ENCODE data around the gene ATG7.
"Not testable (repeated sequence)": the region's sequence is repeated elsewhere in the genome, so short reads cannot be mapped to it uniquely, and the experiment has no call there.

Gene ATG7

GRCh38 chr3:11576453-11576852 lies 304.3 kb downstream of the ATG7 start:
- DNase-seq = peak in 1 of 2 experiments; percentile 17

DNA sequence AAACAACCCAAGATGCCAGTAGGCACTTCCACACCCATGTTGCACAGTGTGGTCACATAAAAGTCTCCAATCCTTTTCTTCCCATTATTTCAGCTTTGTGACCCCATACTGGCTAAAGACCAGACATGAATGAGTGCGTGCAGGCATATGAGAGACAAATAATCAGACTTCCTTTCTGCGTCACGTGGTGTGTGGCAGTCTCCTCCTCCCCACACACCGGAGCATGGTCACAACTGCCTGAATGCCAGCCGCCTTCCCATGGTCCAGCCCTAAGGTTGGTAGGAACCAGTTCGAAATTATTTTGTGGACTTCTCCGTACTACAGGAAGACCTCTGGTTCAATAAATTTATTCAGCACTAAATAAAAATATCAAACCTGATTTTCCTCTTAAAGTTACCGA lies 306.0 kb downstream of the ATG7 start:
- DNase-seq = no peak

DNA sequence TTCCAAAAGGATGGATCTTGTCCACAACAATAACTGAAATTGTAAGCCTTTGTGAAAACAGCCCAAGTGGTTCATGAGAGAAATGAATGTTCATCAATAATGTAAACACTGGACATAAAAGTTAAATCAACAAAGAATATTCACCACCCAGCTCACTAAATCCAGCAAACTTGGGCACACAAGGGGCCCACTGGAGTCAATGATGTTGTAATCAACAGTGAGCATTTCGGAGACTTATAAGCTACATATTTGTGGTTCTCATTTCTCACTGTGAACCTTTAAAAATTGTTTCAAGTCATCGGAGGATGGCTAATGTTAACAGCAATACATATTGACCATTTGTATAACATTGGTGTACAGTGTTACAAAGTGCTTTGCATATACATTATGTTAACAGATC lies 308.4 kb downstream of the ATG7 start:
- DNase-seq = no peak

DNA sequence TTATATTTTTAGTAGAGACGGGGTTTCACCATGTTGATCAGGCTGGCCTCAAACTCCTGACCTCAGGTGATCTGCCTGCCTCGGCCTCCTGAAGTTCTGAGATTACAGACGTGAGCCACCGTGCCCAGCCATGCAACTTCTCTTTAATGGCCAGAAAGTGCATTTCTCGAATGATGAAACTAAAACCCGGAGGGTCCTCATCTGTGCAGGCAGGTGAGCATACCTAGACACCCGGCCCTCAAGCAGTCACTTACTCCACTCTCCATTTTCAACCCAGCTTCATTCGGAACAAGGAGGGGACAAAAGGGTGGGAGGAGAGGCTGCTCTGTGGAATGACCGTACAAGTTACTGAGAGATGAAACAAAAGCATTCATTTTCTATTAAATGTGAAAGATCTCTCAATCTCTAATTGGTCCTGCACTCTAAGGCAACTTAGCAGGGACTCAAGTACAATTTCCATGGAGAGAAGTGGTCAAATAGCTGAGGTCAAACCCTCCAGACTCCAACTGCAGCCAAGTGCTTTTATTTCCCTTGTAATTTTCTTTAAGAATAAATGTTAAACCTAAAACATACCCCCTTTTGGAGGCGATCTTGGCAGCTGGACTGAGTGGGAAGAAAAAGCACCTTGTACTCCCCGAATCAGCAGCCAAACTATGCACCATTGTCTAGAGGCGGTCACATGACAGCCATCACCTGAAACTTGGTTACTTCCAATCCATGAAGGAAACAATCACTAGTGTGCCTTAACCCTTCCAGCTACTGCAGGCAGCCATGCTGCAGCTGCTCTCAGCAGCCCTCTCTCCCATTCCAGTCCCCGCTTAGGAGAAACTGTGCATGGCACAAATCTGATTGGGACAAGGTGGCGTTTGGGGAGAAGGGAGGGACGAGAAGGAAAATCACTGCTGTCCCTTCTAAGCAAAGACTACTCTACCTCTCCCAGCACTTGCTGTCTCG lies 309.3 kb downstream of the ATG7 start:
- no peak for DNase-seq

GRCh38 chr3:11582191-11582968 lies 310.2 kb downstream of the ATG7 start:
- DNase-seq = no peak

DNA sequence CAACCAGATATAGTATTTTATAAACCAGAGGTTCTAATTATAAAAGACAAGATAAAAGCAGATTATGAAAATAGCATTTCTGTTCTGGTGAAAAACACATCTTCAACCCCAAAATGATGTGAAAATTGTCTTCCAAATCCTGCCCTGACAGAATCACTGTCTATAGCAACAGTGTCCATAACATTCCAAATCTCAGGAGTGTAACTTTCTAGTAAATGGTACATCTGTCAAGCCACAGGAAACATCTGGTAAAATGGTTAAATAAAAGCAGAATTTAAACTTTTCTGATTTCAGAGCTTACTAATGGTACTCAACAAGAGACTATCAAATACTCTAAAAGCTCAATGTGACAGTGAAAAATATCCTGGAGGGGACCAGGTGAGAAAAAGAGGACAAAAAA lies 311.0 kb downstream of the ATG7 start:
- DNase-seq = no peak

DNA sequence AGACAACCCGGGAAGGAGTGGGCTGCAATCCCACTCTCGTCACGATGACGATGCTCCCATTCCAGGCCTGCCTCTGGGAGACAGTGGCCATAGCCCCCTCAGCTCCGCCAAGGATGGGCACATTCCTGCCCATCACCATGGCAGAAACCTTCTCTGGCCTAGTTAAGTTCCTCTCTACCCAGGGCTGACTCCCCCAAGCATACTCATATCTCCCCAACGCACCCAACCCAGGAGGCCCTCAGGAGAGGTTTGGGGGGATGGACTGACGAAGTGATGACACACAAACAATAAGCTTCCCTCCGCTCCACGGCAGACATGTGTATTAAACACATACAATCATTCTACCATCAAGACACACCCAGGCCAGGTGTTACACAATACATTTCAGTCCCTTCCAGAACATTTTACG lies 311.4 kb downstream of the ATG7 start:
- DNase-seq = no peak

- no peak for DNase-seq
Observed at GRCh38 chr3:11584570-11584969, 312.4 kb downstream of the ATG7 start.

DNA sequence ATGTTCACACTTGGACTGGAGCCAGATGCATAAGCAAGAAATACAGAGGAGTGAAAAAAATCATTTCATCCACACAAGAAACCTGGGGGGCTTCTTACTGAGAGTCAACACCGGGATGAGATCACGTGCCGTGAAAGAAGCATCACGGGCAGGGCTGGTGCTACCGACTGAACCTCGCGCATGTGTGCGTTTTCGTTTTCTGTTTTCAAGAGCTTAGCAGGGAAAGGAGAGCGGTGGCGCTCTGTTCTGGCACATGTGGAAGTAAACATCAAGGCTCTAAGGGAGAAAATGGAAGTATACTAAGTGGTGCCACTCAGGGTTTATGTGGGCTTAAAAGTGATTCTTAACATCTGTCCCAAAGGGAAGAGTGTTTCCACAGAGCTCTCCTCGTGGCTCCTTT lies 315.6 kb downstream of the ATG7 start:
- peak in 1 of 2 experiments; percentile 16 for DNase-seq

GRCh38 chr3:11588338-11588737 lies 316.1 kb downstream of the ATG7 start:
- DNase-seq = no peak

DNA sequence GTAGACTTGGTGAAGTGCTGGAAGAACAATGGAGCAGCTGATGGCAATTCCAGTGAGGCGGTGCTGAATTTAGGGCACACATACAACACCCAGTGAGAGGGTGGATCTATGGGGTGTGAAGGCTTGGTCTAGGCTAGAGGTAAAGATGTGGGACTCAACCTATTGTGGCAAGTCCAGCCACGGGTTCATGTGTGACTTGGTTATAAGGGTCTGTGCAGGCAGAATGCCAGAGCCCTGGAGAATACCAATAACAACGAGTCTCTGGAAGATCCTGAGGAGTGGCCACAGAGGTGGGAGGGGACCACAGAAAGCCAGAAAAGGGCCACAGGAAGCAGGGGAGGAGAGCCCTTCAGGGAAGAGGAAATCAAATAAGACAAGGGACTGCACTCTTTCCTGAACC lies 316.6 kb downstream of the ATG7 start:
- DNase-seq = no peak

DNA sequence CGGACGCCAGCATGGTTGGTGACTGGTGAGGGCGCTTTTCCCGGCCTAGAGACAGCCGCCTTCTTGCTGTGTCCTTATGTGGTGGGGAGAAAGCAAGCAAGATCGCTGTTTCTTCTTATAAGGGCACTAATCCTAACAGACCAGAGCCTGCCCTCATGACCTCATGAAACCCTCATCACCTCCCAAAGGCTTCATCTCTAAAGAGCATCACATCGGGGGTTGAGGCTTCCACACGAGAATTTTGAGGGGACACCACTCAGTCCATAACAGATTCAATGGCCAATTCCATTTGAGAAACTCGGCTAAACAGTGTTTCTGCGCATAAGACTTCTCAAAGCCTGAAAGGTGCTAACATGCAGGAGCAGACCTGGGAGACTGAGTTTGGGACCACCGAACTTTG lies 317.5 kb downstream of the ATG7 start:
- no peak for DNase-seq

GRCh38 chr3:11591002-11591355 lies 318.8 kb downstream of the ATG7 start:
- peak in 1 of 2 experiments; percentile 9 for DNase-seq

DNA sequence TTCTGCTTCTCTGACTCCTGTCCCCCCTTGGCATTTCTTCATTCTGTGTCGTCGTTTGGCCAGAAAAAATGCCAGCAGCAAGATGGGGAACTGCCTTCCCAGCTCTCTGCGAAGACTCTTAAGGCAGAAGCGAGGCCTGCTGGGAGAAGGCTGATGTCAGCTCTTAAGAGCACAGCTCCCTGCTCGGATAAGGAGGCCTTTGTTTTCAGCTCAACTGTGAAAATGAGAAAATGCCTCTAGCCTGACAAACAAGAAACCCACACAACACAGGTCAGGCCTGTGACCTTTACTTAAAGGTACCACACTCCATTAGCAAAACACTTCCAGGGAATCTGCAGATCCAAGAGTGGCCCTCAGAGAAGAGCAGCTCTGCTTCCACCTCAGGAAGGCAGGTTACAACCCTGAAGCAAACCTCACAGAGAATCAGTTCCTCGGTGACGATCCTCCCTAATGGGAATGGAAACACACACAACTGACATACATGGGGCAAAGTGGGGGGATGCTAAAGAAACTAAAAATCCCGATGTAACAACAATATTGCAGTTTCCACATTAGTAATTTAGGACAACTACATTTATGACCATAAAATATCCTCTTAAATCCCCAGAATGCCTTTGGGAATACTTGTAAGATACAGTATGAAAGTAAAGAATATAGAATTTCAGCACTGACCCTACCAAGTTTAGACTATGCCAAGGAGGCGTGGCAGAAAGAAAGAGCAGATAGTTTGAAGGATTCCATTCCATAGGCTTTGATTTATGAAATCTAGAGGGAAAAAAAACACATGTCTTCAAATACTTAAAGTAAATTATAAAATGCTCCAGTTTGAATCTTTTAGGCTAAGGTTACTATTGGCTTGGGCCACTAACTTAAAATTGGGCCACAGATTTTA lies 319.4 kb downstream of the ATG7 start:
- DNase-seq = no peak

- no peak for DNase-seq
Observed at GRCh38 chr3:11592445-11593298, 320.5 kb downstream of the ATG7 start.

DNA sequence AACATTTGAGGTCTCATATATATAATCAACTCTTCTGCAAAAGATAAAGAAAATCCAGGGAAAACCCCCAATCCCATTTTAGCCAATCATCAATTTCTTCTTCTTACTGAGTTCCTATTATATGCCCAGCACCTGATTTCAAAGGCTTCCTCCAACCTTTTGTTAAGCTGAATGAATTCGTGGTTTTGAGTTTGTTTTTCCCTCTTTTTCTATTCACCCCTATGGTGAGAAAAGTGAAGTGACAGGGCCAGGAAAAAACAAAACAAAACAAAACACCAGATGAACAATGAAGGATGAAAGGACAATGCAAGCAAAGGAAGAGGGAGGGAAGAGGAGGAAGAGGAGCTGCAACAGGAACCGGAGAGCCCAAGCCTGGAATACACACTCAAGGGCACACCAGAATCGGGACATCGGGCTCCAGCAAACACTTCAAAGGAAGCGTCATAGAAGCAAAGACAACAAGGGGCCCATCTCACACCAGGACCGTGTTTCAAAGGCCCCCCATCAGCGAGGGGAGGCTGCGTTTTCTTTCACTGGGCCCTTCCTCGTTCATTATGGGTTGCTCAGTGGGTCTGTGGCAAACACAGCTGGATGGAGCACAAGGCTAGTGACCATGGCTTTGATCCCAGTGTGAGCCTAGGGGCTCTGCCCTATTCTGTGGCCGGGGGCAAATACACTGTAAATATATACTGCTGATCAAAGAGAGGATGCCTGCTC lies 321.3 kb downstream of the ATG7 start:
- no peak for DNase-seq

GRCh38 chr3:11595024-11595423 lies 322.8 kb downstream of the ATG7 start:
- not testable (repeated sequence) for DNase-seq

DNA sequence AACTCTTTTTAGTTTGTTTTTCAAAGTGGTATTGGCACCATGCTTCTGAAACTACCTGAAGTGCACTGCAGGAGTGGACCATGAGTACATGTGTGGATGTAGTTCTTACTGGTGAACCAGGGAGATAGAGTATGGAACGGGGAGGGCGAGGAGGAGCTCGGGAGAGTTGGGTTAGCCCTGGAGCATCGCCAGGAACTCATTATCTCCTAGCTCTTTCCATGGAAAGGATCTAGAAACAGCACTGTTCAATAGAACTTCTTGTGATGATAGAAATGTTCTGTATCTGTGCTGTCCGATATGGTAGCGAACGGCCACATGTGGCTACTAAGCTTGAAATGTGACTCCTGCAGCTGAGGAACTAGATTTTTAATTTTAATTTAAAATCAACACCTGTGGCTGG lies 324.2 kb downstream of the ATG7 start:
- DNase-seq = peak in 1 of 2 experiments; percentile 8

DNA sequence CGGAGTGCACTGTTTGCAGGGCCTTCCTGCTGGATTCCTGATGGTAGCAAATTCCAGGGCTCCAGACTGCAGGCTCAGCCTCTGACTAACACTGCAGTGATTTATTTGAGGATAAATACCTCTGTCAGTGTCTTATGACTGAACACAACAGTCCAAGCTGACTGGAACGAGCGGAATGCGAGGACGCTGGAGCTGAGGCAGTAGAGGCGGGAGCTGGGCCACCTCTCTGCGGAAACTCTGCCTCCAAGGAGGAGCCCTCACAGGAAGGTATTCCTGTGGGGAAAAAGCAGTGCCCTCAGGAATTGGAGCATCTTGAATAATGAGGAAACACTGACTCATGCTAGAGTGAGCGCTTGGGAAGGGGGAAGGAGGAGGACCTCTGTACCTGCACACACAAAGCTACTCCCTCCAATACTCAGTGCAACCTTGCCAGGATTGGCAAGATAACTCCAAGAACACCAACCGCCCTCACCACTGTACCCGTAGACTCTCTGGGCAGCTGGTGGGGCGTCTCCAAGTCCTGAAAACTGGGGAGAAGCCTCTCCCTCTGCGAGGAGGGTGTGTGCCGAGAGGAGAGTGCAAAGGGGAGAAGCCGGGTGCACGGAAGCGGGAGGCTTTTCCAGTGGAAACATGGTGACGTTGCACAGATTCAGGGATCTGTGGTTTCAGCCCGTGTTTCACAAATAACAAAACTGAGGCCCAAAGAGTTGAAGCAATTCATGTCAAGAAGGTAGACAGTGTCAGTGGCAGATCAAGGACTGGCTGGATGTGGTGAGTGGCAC lies 328.5 kb downstream of the ATG7 start:
- no peak for DNase-seq

DNA sequence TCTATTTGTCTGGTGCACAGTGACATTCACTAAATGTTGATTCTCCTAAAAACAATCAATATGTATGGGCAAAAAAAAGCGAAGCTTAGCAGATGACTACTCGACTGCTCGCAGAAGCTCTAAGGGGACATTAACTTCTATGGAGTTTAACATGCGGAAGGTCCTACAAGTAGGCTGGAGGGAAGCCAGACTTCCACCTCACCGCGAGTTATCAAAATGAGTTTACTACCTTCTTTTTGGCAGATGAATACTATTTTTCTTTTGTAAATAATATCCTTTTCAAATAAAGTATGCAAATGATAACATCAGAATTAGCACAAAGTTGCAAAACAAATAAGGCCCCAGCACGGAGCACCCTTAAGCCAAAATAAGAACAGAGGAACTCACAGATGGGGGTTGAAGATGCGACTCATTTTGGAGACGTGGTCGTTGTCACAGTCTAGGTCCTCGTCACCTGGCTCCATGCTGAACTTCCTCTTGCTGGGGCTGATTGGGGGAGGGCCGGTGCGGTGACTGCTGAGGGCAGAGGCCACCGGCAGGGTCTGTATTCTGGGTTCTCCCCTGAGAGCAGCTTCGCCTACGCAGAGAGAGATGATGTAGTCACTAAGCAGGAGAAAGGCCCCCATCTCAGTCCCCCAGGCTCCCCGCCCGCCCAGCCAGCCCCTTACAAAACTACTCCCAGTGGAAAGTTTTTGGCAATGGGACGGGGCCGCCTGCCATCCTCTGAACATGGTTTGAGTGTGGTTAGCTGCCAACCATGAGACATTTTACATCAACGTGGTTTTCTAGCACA lies 329.4 kb downstream of the ATG7 start:
- DNase-seq = no peak
